MM.1S (cell line): ENCODE data around the gene DCDC1.

ENCODE experiments used
- DNase-seq: peaks from one replicate; pipeline ENCODE4 v3.0.0-alpha.2; 2015
- H2AFZ ChIP-seq: fragments of 300-600 bp; sonication (generic); 2 replicates; pipeline ENCODE4 v1.6.0; 2016; ENCODE audit warnings: antibody characterized with exemption, low read length
- H3F3A ChIP-seq: fragments of 300-600 bp; sonication (generic); 2 replicates; pipeline ENCODE4 v1.6.1; 2016; ENCODE audit warnings: mild to moderate bottlenecking, antibody characterized with exemption, low read length, moderate library complexity, mixed read lengths; ENCODE audit not compliant: insufficient read depth
- H3K27ac ChIP-seq: fragments of 300-600 bp; sonication (generic); 2 replicates; pipeline ENCODE4 v1.5.1; 2016; ENCODE audit warnings: mild to moderate bottlenecking, low read length
- H3K27me3 ChIP-seq: fragments of 300-600 bp; sonication (generic); replicated peaks from 2 replicates; pipeline ENCODE4 v1.6.0; 2016; ENCODE audit warnings: low read length; ENCODE audit not compliant: insufficient read depth
- H3K36me3 ChIP-seq: fragments of 300-600 bp; sonication (generic); replicated peaks from 2 replicates; pipeline ENCODE4 v1.6.1; 2016; ENCODE audit warnings: mild to moderate bottlenecking, low read length, mixed read lengths; ENCODE audit not compliant: insufficient read depth
- H3K4me1 ChIP-seq: fragments of 300-600 bp; sonication (generic); 2 replicates; pipeline ENCODE4 v1.6.1; 2016; ENCODE audit warnings: low read length, mixed read lengths
- H3K4me2 ChIP-seq: fragments of 300-600 bp; sonication (generic); 2 replicates; pipeline ENCODE4 v1.6.0; 2016; ENCODE audit warnings: low read depth, low read length
- H3K4me3 ChIP-seq: fragments of 300-600 bp; sonication (generic); 2 replicates; pipeline ENCODE4 v1.5.1; 2016; ENCODE audit warnings: low read length, mixed read lengths
- H3K79me2 ChIP-seq: fragments of 300-600 bp; sonication (generic); 2 replicates; pipeline ENCODE4 v1.6.1; 2016; ENCODE audit warnings: mixed run types, low read length, mixed read lengths
- H3K9ac ChIP-seq: fragments of 300-600 bp; sonication (generic); 2 replicates; pipeline ENCODE4 v1.6.1; 2016; ENCODE audit warnings: low read length, mixed read lengths
- H3K9me2 ChIP-seq: fragments of 300-600 bp; sonication (generic); replicated peaks from 2 replicates; pipeline ENCODE4 v1.6.1; 2016; ENCODE audit warnings: mild to moderate bottlenecking, low read length, mixed read lengths; ENCODE audit not compliant: insufficient read depth
- H3K9me3 ChIP-seq: fragments of 300-600 bp; sonication (generic); replicated peaks from 2 replicates; pipeline ENCODE4 v1.6.1; 2016; ENCODE audit warnings: mild to moderate bottlenecking, low read length, mixed read lengths; ENCODE audit not compliant: insufficient read depth
- H4K20me1 ChIP-seq: fragments of 300-600 bp; sonication (generic); 2 replicates; pipeline ENCODE4 v1.6.1; 2016; ENCODE audit warnings: mild to moderate bottlenecking, low read length, moderate library complexity, mixed read lengths; ENCODE audit not compliant: insufficient read depth
- CTCF ChIP-seq: fragments of 300-600 bp; sonication (generic); IDR thresholded peaks from 2 replicates; pipeline ENCODE4 v1.5.1; 2016; ENCODE audit warnings: antibody characterized with exemption, low read length, mixed read lengths
- EZH2 ChIP-seq: fragments of 300-600 bp; sonication (generic); optimal IDR thresholded peaks from 2 replicates; pipeline ENCODE3; 2017; ENCODE audit warnings: low read depth, mild to moderate bottlenecking, antibody characterized with exemption, low read length, mixed read lengths
- EZH2phosphoT487 ChIP-seq: fragments of 300-600 bp; sonication (generic); IDR thresholded peaks from 2 replicates; pipeline ENCODE4 v1.6.1; 2018; ENCODE audit warnings: antibody characterized with exemption, low read length

Gene DCDC1

GRCh38 chr11:30863209-30863608 lies 506.3 kb downstream of the DCDC1 start:
- H3K4me2 ChIP-seq, result no peak overlapping the region
- H3K27ac ChIP-seq, result no peak overlapping the region
- no peak overlapping the region for H2AFZ ChIP-seq
- no peaks in the 10 kb centered on the region for H3K9me2 ChIP-seq
- DNase-seq, result no peak
- H3K27me3 ChIP-seq, result no peaks in the 10 kb centered on the region
- H3K4me3 ChIP-seq, result no peak overlapping the region
- no peaks in the 10 kb centered on the region for H3K36me3 ChIP-seq
- H3F3A ChIP-seq, result no peaks in the 10 kb centered on the region
- H3K79me2 ChIP-seq, result no peaks in the 10 kb centered on the region
- TF ChIP-seq CTCF (no peak), EZH2 (no peak), EZH2phosphoT487 (no peak)
- no peak overlapping the region for H3K9ac ChIP-seq
- H4K20me1 ChIP-seq, result no peaks in the 10 kb centered on the region
- H3K4me1 ChIP-seq, result no peaks in the 10 kb centered on the region
- no peaks in the 10 kb centered on the region for H3K9me3 ChIP-seq

- no peak for TF ChIP-seq EZH2phosphoT487
- TF ChIP-seq EZH2, result no peak
- TF ChIP-seq CTCF, result no peak
- no peak overlapping the region for H2AFZ ChIP-seq
Observed at GRCh38 chr11:30861531-30861930, 508.0 kb downstream of the DCDC1 start.

GRCh38 chr11:30861064-30861463 lies 508.5 kb downstream of the DCDC1 start:
- no peaks in the 10 kb centered on the region for H3K36me3 ChIP-seq
- no peak overlapping the region for H3K4me2 ChIP-seq
- no peak overlapping the region for H3K27ac ChIP-seq
- no peak overlapping the region for H2AFZ ChIP-seq
- no peaks in the 10 kb centered on the region for H3K27me3 ChIP-seq
- H3K9ac ChIP-seq, result no peak overlapping the region
- H3K9me2 ChIP-seq, result no peaks in the 10 kb centered on the region
- DNase-seq, result no peak
- no peaks in the 10 kb centered on the region for H3K4me1 ChIP-seq
- TF ChIP-seq EZH2 (no peak), EZH2phosphoT487 (no peak), CTCF (no peak)
- H3K9me3 ChIP-seq, result no peaks in the 10 kb centered on the region
- no peaks in the 10 kb centered on the region for H3K79me2 ChIP-seq
- H3K4me3 ChIP-seq, result no peak overlapping the region
- no peaks in the 10 kb centered on the region for H3F3A ChIP-seq
- no peaks in the 10 kb centered on the region for H4K20me1 ChIP-seq

More at GRCh38 chr11:30861531-30861930, 508.0 kb downstream of the DCDC1 start:
- no peak overlapping the region for H3K4me3 ChIP-seq
- H4K20me1 ChIP-seq, result no peaks in the 10 kb centered on the region
- H3K4me2 ChIP-seq, result no peak overlapping the region
- H3K27ac ChIP-seq, result no peak overlapping the region
- no peak for DNase-seq
- H3K4me1 ChIP-seq, result no peaks in the 10 kb centered on the region
- H3K36me3 ChIP-seq, result no peaks in the 10 kb centered on the region
- no peaks in the 10 kb centered on the region for H3K79me2 ChIP-seq
- no peaks in the 10 kb centered on the region for H3K9me2 ChIP-seq
- H3K9ac ChIP-seq, result no peak overlapping the region
- no peaks in the 10 kb centered on the region for H3F3A ChIP-seq
- no peaks in the 10 kb centered on the region for H3K27me3 ChIP-seq
- H3K9me3 ChIP-seq, result no peaks in the 10 kb centered on the region
